Thoracic aorta (tissue), 2 donors: ENCODE measurements around the gene MDGA2. TPM values are rescaled to one million over a fixed set of nuclear protein-coding genes. Genes with fewer than 3 reads are reported as not detected.

Experiments
- ATAC-seq: fragments of 150-250 bp; one replicate; pipeline ENCODE4 v1.8.0; 2017; ENCODE audit warnings: low read depth; ENCODE audit not compliant: insufficient number of reproducible peaks, low FRiP score
- DNase-seq: peaks from one replicate; pipeline ENCODE4 v3.0.0-alpha.2; 2020; ENCODE audit warnings: low spot score
- H3K27ac ChIP-seq, 2 donors: fragments of 200-600 bp; sonication (generic); 1 replicate in 1 of 2; 2 replicates in 1 of 2; pipeline ENCODE4 v1.5.1; 2016; ENCODE audit warnings: mild to moderate bottlenecking in 2 of 2, moderate library complexity in 2 of 2
- H3K27me3 ChIP-seq: fragments of 200-600 bp; sonication (generic); replicated peaks from 2 replicates; pipeline ENCODE4 v1.6.0; 2016; ENCODE audit warnings: mild to moderate bottlenecking; ENCODE audit not compliant: insufficient read depth
- H3K36me3 ChIP-seq: fragments of 200-600 bp; sonication (generic); one replicate; pipeline ENCODE4 v1.5.1; 2016
- H3K4me1 ChIP-seq, 2 donors: fragments of 200-600 bp; sonication (generic); 1 replicate in 1 of 2; 2 replicates in 1 of 2; pipeline versions ENCODE4 v1.5.1 to v1.6.0; 2016; ENCODE audit warnings: low read depth in 2 of 2, mild to moderate bottlenecking in 1 of 2; ENCODE audit not compliant: control insufficient read depth in 1 of 2
- H3K4me3 ChIP-seq: fragments of 200-600 bp; sonication (generic); 2 replicates; pipeline ENCODE4 v1.5.1; 2016; ENCODE audit warnings: mild to moderate bottlenecking
- H3K9me3 ChIP-seq: fragments of 200-600 bp; sonication (generic); 2 replicates; pipeline ENCODE4 v1.5.1; 2016
- total RNA-seq, 2 donors: library from RNA; depleted of rRNA; stranded (reverse); fragments of >200 nt; gene quantifications; one replicate each; pipeline versions ENCODE4 v1.1.0 to v1.2.3, GENCODE V29; 2016
- TF ChIP-seq, protein P1 (sequence below): fragments of 200-600 bp; sonication (generic); IDR thresholded peaks from one replicate; pipeline ENCODE4 v1.5.1; 2019; ENCODE audit warnings: antibody characterized with exemption

MDGA2 gene
- total RNA-seq, 2 donors from 2014 or later, result not detected

DNA sequence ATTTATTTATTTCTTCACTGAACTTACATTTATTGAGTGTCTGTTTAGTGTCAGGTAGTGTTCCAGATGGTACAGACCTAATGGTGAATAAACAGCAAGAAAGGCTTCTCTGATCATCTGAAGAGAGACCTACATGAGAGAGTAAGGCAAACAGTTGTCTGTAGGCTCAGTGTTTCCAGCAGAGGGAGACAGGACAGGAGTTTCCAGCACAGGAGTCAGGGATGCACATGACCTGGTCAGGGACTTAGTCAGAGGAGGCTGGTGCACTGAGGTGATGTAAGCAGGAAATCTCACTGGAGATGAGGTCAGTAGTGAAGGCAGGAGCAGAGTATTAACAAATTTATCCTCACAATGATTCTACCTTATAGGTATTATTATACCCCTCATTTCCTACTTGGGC, 233.2 kb downstream of the MDGA2 start:
- no peak for DNase-seq
- no peaks in the 10 kb centered on the region for H3K27me3 ChIP-seq
- TF ChIP-seq, protein P1, sequence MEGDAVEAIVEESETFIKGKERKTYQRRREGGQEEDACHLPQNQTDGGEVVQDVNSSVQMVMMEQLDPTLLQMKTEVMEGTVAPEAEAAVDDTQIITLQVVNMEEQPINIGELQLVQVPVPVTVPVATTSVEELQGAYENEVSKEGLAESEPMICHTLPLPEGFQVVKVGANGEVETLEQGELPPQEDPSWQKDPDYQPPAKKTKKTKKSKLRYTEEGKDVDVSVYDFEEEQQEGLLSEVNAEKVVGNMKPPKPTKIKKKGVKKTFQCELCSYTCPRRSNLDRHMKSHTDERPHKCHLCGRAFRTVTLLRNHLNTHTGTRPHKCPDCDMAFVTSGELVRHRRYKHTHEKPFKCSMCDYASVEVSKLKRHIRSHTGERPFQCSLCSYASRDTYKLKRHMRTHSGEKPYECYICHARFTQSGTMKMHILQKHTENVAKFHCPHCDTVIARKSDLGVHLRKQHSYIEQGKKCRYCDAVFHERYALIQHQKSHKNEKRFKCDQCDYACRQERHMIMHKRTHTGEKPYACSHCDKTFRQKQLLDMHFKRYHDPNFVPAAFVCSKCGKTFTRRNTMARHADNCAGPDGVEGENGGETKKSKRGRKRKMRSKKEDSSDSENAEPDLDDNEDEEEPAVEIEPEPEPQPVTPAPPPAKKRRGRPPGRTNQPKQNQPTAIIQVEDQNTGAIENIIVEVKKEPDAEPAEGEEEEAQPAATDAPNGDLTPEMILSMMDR, result no peak
- ATAC-seq, result no peak
- no peaks in the 10 kb centered on the region for H3K9me3 ChIP-seq
- no peaks in the 10 kb centered on the region for H3K36me3 ChIP-seq
- H3K4me1 ChIP-seq, result no peaks in the 10 kb centered on the region
- H3K4me3 ChIP-seq, result no peak overlapping the region
- no peak overlapping the region for H3K27ac ChIP-seq

DNA sequence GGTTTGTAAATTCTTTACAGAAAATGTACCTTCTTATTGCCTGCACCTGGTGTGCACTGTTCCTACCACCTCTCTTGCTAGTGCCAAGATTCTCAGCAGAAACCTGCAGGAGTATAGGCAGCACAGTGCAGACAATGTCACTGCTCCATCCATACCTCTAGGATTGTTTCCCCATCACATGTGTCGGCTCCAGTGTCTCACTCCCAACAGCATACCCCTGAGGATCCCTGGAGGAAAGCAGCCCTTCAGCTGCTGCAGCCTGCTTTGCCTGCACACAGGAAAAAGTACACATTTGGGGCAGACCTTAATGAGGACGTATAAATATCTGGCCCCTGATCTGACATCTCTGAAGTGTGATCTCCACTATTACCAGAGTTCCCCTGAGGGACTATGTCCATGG, 235.5 kb downstream of the MDGA2 start:
- no peak overlapping the region for H3K4me3 ChIP-seq
- no peaks in the 10 kb centered on the region for H3K36me3 ChIP-seq
- no peak for DNase-seq
- no peaks in the 10 kb centered on the region for H3K4me1 ChIP-seq
- no peaks in the 10 kb centered on the region for H3K27me3 ChIP-seq
- ATAC-seq, result no peak
- no peaks in the 10 kb centered on the region for H3K9me3 ChIP-seq
- TF ChIP-seq, protein P1, result no peak
- H3K27ac ChIP-seq, result no peak overlapping the region

DNA sequence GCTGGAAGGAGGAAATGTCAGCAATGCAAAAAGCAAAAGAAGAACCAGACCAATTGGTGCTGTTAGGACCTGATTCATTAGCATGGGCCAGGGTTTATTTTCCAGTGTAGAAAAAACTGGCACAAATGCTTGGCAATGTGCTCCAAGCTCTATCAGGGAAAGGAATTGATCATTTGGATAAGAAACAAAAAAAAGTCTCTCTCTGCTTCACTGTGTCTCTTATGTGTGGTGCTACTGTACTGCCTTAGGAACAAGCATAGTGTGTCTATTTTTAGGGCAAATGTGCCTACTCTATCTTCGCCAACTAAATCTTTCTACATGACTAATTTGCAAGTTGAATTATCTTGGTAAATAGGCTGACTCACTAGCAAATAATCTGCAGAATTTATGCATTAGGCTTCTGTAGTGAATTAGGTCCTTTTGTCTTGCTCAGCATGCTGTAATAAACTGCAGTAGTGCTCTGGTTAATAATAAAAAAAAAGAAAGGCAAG, 236.7 kb downstream of the MDGA2 start:
- no peak overlapping the region for H3K27ac ChIP-seq
- H3K4me1 ChIP-seq, result no peaks in the 10 kb centered on the region
- TF ChIP-seq, protein P1, result no peak
- H3K27me3 ChIP-seq, result no peaks in the 10 kb centered on the region
- ATAC-seq (no peak), DNase-seq (no peak)
- H3K36me3 ChIP-seq, result no peaks in the 10 kb centered on the region
- H3K9me3 ChIP-seq, result no peaks in the 10 kb centered on the region
- no peak overlapping the region for H3K4me3 ChIP-seq

DNA sequence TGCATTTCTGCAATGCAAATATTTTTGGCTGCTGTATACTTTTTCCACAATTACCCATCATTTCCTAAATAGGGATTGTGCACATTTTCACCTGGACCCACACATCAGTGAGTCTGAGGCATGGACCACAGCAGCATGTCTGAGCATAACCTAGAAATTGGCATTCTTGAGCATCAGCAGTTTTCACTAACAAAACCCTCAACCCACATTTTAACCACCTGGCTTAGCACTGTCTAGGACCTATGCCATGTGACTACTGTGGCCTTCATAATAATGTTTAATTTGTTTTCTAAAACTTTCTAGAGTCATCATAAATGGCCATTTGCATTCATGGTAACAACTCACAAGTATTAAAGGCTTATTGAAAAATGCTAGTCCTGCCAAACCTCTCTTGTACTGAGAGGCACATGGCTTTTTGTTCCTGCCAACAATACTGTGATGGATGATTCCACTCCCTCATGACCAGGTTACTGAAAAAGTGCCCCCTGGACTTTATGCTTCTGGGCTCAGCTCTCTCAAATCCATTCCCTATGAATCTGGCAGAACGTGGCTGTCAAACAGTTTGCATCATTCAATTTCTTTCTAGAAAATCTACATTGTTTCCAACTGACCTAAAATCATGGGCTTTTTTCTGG, 240.0 kb downstream of the MDGA2 start:
- H3K4me1 ChIP-seq, result no peaks in the 10 kb centered on the region
- TF ChIP-seq, protein P1, result no peak
- DNase-seq, result no peak
- H3K9me3 ChIP-seq, result no peaks in the 10 kb centered on the region
- H3K36me3 ChIP-seq, result no peaks in the 10 kb centered on the region
- no peak overlapping the region for H3K4me3 ChIP-seq
- ATAC-seq, result no peak
- no peak overlapping the region for H3K27ac ChIP-seq
- H3K27me3 ChIP-seq, result no peaks in the 10 kb centered on the region

DNA sequence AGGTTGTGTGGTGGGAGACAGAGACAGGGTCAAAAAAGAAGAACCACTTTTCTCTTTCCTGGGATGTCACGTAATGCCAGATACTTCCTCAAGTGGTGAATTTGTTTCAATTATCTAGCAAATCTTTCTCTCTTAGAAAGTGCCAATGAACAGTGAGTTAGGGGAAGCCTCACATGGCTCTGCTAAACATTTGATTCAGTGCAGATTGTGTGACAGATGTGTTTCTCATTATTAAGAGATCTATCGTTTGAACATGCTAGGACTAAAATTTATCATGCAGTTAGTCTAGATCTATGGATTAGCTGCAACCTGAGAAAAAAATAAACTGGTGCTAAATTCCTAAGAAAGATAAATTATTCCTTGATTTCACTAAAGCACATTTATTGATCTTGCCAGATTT, 247.8 kb downstream of the MDGA2 start:
- DNase-seq (no peak), ATAC-seq (no peak)
- H3K4me3 ChIP-seq, result no peak overlapping the region
- TF ChIP-seq, protein P1, result no peak
- no peaks in the 10 kb centered on the region for H3K4me1 ChIP-seq
- no peaks in the 10 kb centered on the region for H3K27me3 ChIP-seq
- no peak overlapping the region for H3K27ac ChIP-seq
- no peaks in the 10 kb centered on the region for H3K9me3 ChIP-seq
- H3K36me3 ChIP-seq, result no peaks in the 10 kb centered on the region
